HEK293 (cell line): ENCODE measurements around the gene LGALS1.
A peak's percentile ranks its signal among the peaks of the same experiment; 100 is the strongest.

ENCODE experiments used
- CTCF ChIA-PET: fragments of 350-600 bp; formaldehyde crosslinking; extraction: SDS; loops from one replicate; lab custom pipeline; 2021; ENCODE audit warnings: antibody characterized with exemption; lab: Yijun Ruan, JAX
- POLR2A ChIA-PET: fragments of 300-600 bp; formaldehyde crosslinking; extraction: SDS; loops from one replicate; lab custom pipeline; 2020; ENCODE audit warnings: antibody characterized with exemption, inconsistent platforms; lab: Yijun Ruan, JAX
- H3K27ac ChIP-seq: fragments of 200-500 bp; sonication (Bioruptor generic); 2 replicates; pipeline ENCODE4 v1.5.1; 2014; ENCODE audit warnings: low read depth, low read length, control low read depth, inconsistent platforms; ENCODE audit errors: extremely low read depth
- H3K36me3 ChIP-seq, 2 experiments: fragments of 200-500 bp in 1 of 2; sonication (Bioruptor generic) in 1 of 2; 1 replicate in 1 of 2; 2 replicates in 1 of 2; pipeline ENCODE4 v1.5.1; 2014 to 2017; ENCODE audit warnings: inconsistent platforms in 2 of 2, low read length in 2 of 2; ENCODE audit not compliant: control insufficient read depth in 2 of 2, insufficient read depth in 1 of 2
- H3K4me1 ChIP-seq: fragments of 200-500 bp; sonication (Bioruptor generic); 2 replicates; pipeline ENCODE4 v1.5.1; 2014; ENCODE audit warnings: mild to moderate bottlenecking, low read length, inconsistent platforms; ENCODE audit not compliant: control insufficient read depth, insufficient read depth
- H3K4me3 ChIP-seq: 2 replicates; pipeline ENCODE4 v1.5.1; 2011; ENCODE audit warnings: low read depth, mild to moderate bottlenecking, control low read depth, low read length, moderate library complexity
- H3K9me3 ChIP-seq: fragments of 200-500 bp; sonication (Bioruptor generic); 2 replicates; pipeline ENCODE4 v1.5.1; 2014; ENCODE audit warnings: low read depth, low read length, inconsistent platforms; ENCODE audit not compliant: control insufficient read depth, insufficient read depth
- FEZF1 ChIP-seq: fragments of 450-650 bp; formaldehyde crosslinking; IDR thresholded peaks from 2 replicates; pipeline ENCODE4 v1.5.1; 2016; ENCODE audit warnings: missing biosample characterization, missing genetic modification characterization
- KLF10 ChIP-seq: fragments of 450-650 bp; IDR thresholded peaks from 2 replicates; pipeline ENCODE4 v1.5.1; 2018; ENCODE audit warnings: missing biosample characterization, mild to moderate bottlenecking, missing genetic modification characterization
- KLF8 ChIP-seq: fragments of 450-650 bp; formaldehyde crosslinking; IDR thresholded peaks from 2 replicates; pipeline ENCODE4 v1.5.1; 2016; ENCODE audit warnings: missing biosample characterization, missing genetic modification characterization
- PRDM4 ChIP-seq: fragments of 450-650 bp; formaldehyde crosslinking; IDR thresholded peaks from 2 replicates; pipeline ENCODE4 v1.5.1; 2017; ENCODE audit warnings: missing biosample characterization, missing genetic modification characterization
- ZBTB21 ChIP-seq: fragments of 450-650 bp; formaldehyde crosslinking; IDR thresholded peaks from 2 replicates; pipeline ENCODE4 v1.5.1; 2017; ENCODE audit warnings: missing biosample characterization, missing genetic modification characterization
- ZBTB8A ChIP-seq: fragments of 450-650 bp; formaldehyde crosslinking; IDR thresholded peaks from 2 replicates; pipeline ENCODE4 v1.5.1; 2016; ENCODE audit warnings: missing biosample characterization, missing genetic modification characterization
- ZFP3 ChIP-seq: fragments of 450-650 bp; formaldehyde crosslinking; IDR thresholded peaks from 2 replicates; pipeline ENCODE4 v1.5.1; 2016; ENCODE audit warnings: low read depth, missing biosample characterization, missing genetic modification characterization
- ZNF114 ChIP-seq: fragments of 450-650 bp; formaldehyde crosslinking; IDR thresholded peaks from 2 replicates; pipeline ENCODE4 v1.5.0; 2017; ENCODE audit warnings: missing biosample characterization, missing genetic modification characterization
- ZNF221 ChIP-seq: fragments of 450-650 bp; formaldehyde crosslinking; IDR thresholded peaks from 2 replicates; pipeline ENCODE4 v1.5.1; 2017; ENCODE audit warnings: missing biosample characterization, missing genetic modification characterization, borderline replicate concordance
- ZNF292 ChIP-seq: fragments of 450-650 bp; formaldehyde crosslinking; IDR thresholded peaks from 2 replicates; pipeline ENCODE4 v1.5.1; 2016; ENCODE audit warnings: low read depth, missing biosample characterization, missing genetic modification characterization, borderline replicate concordance
- ZNF37A ChIP-seq: fragments of 450-650 bp; IDR thresholded peaks from 2 replicates; pipeline ENCODE4 v1.5.1; 2018; ENCODE audit warnings: missing biosample characterization, missing genetic modification characterization
- ZNF600 ChIP-seq: fragments of 450-650 bp; formaldehyde crosslinking; IDR thresholded peaks from 2 replicates; pipeline ENCODE4 v1.5.1; 2016; ENCODE audit warnings: missing biosample characterization, missing genetic modification characterization
- ZNF610 ChIP-seq: fragments of 450-650 bp; formaldehyde crosslinking; IDR thresholded peaks from 2 replicates; pipeline ENCODE4 v1.5.1; 2016; ENCODE audit warnings: missing biosample characterization, missing genetic modification characterization, borderline replicate concordance
- ZNF768 ChIP-seq: fragments of 450-650 bp; formaldehyde crosslinking; IDR thresholded peaks from 2 replicates; pipeline ENCODE4 v1.5.1; 2018; ENCODE audit warnings: missing biosample characterization, mild to moderate bottlenecking, missing genetic modification characterization
- TF ChIP-seq, protein P1 (sequence below): fragments of 450-650 bp; IDR thresholded peaks from 2 replicates; pipeline ENCODE4 v1.5.1; 2018; ENCODE audit warnings: missing biosample characterization, missing genetic modification characterization
- TF ChIP-seq, protein P2 (sequence below): fragments of 450-650 bp; formaldehyde crosslinking; IDR thresholded peaks from 2 replicates; pipeline ENCODE4 v1.5.1; 2017; ENCODE audit warnings: missing biosample characterization, mild to moderate bottlenecking, missing genetic modification characterization, moderate library complexity
- TF ChIP-seq, protein P3 (sequence below): fragments of 450-650 bp; formaldehyde crosslinking; IDR thresholded peaks from 2 replicates; pipeline ENCODE4 v1.5.1; 2016; ENCODE audit warnings: missing biosample characterization, missing genetic modification characterization
- TF ChIP-seq, protein P4 (sequence below): fragments of 450-650 bp; formaldehyde crosslinking; IDR thresholded peaks from 2 replicates; pipeline ENCODE4 v1.5.1; 2016; ENCODE audit warnings: missing biosample characterization, missing genetic modification characterization

LGALS1 gene

DNA sequence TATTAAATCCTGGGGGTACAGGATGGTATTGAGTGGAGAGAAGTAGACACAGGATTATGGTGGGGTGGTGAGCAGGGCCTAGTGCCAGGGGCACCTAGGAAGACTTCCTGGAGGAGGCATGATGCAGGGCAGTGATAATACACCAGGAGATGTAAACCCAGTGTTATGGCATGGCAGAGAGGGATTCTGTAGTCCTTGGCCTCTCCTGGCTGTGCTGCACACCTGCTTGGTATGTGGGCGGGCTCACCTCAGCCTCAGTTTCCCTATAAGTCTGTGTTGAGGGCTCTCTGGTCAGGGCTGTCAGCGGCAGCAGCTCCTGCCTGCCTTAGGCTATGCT, 14.8 kb upstream of the LGALS1 start:
- Histone ChIP-seq H3K4me3 (peak overlapping the region; percentile 8), H3K9me3 (no peaks in the 10 kb centered on the region), H3K36me3 (peaks cover 3 to 19% of the 10 kb centered on the region in 2 experiments; a peak in 2 of 3 replicates), H3K27ac (peak overlapping the region; percentile 40), H3K4me1 (peaks cover 12% of the 10 kb centered on the region)
- POLR2A ChIA-PET, result interaction anchor here (0.6 to 6.5 kb wide), 10 partner anchors 11 to 108 kb away, joined by 4 to 85 read pairs (median 8); partner anchors contain the start of genes GGA1, LGALS1, NOL12 and SH3BP1
- TF ChIP-seq FEZF1 (tag by site-specific recombination) (no peak), KLF10 (no peak), ZFP3 (peak; percentile 39; the same call in 1 of the 2 replicates), ZBTB8A (tag by site-specific recombination) (0 out of 2 replicates have a peak, but pooled peaks have one; percentile 10), ZNF768 (tag by site-specific recombination) (peak; percentile 56; the same call in 1 of the 2 replicates), ZNF221 (tag by site-specific recombination) (no peak), ZNF610 (tag by site-specific recombination) (no peak), ZNF600 (tag by site-specific recombination) (peak; percentile 70), ZNF37A (tag by site-specific recombination) (no peak), PRDM4 (tag by site-specific recombination) (0 out of 2 replicates have a peak, but pooled peaks have one; percentile 20), ZBTB21 (no peak), ZNF114 (tag by site-specific recombination) (no peak), KLF8 (tag by site-specific recombination) (no peak), ZNF292 (tag by site-specific recombination) (no peak)
- TF ChIP-seq, protein P1, sequence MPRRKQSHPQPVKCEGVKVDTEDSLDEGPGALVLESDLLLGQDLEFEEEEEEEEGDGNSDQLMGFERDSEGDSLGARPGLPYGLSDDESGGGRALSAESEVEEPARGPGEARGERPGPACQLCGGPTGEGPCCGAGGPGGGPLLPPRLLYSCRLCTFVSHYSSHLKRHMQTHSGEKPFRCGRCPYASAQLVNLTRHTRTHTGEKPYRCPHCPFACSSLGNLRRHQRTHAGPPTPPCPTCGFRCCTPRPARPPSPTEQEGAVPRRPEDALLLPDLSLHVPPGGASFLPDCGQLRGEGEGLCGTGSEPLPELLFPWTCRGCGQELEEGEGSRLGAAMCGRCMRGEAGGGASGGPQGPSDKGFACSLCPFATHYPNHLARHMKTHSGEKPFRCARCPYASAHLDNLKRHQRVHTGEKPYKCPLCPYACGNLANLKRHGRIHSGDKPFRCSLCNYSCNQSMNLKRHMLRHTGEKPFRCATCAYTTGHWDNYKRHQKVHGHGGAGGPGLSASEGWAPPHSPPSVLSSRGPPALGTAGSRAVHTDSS (tag by site-specific recombination), result no peak
- TF ChIP-seq, protein P2, sequence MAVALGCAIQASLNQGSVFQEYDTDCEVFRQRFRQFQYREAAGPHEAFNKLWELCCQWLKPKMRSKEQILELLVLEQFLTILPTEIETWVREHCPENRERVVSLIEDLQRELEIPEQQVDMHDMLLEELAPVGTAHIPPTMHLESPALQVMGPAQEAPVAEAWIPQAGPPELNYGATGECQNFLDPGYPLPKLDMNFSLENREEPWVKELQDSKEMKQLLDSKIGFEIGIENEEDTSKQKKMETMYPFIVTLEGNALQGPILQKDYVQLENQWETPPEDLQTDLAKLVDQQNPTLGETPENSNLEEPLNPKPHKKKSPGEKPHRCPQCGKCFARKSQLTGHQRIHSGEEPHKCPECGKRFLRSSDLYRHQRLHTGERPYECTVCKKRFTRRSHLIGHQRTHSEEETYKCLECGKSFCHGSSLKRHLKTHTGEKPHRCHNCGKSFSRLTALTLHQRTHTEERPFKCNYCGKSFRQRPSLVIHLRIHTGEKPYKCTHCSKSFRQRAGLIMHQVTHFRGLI (tag by site-specific recombination), result no peak
- TF ChIP-seq, protein P3, sequence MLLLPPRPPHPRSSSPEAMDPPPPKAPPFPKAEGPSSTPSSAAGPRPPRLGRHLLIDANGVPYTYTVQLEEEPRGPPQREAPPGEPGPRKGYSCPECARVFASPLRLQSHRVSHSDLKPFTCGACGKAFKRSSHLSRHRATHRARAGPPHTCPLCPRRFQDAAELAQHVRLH (tag by site-specific recombination), result peak; percentile 79
- TF ChIP-seq, protein P4, sequence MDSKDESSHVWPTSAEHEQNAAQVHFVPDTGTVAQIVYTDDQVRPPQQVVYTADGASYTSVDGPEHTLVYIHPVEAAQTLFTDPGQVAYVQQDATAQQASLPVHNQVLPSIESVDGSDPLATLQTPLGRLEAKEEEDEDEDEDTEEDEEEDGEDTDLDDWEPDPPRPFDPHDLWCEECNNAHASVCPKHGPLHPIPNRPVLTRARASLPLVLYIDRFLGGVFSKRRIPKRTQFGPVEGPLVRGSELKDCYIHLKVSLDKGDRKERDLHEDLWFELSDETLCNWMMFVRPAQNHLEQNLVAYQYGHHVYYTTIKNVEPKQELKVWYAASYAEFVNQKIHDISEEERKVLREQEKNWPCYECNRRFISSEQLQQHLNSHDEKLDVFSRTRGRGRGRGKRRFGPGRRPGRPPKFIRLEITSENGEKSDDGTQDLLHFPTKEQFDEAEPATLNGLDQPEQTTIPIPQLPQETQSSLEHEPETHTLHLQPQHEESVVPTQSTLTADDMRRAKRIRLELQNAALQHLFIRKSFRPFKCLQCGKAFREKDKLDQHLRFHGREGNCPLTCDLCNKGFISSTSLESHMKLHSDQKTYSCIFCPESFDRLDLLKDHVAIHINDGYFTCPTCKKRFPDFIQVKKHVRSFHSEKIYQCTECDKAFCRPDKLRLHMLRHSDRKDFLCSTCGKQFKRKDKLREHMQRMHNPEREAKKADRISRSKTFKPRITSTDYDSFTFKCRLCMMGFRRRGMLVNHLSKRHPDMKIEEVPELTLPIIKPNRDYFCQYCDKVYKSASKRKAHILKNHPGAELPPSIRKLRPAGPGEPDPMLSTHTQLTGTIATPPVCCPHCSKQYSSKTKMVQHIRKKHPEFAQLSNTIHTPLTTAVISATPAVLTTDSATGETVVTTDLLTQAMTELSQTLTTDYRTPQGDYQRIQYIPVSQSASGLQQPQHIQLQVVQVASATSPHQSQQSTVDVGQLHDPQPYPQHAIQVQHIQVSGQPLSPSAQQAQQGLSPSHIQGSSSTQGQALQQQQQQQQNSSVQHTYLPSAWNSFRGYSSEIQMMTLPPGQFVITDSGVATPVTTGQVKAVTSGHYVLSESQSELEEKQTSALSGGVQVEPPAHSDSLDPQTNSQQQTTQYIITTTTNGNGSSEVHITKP (tag by site-specific recombination), result no peak
- CTCF ChIA-PET, result interaction anchor here (0.6 to 7.0 kb wide), 10 partner anchors 11 to 112 kb away, joined by 3 to 138 read pairs (median 8); partner anchors contain the start of gene LGALS1
